ENCODE data around the gene SLMAP.

DNA sequence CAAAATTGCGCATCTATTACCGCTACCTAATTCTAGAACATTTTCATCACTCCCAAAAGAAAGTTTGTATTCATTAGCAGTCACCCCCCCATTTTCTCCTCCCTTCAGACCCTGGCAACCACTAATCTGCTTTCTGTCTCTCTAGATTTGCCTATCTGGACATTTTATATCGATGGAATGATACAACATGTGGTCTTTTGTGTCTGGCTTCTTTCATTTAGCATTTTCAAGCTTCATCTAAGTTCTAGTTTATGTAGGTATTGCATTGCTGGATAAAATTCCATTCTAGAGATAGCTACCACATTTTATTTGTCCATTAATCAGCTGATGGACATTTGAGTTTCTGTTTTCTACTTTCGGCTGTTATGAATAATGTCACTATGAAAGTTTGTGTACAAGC, 38.4 kb downstream of the SLMAP start:
- TF ChIP-seq FOXM1 (IDR thresholded peaks at IDR 0.05; ENCODE audit: borderline replicate concordance, low read depth), result no peak
- no peak for TF ChIP-seq RAD21 (IDR thresholded peaks at IDR 0.05; ENCODE audit: low read depth)
- TF ChIP-seq ZBTB7A (IDR thresholded peaks at IDR 0.05; ENCODE audit: low read depth), result no peak
- TF ChIP-seq TAF1 (IDR thresholded peaks at IDR 0.05; ENCODE audit: low read depth), result no peak
- TF ChIP-seq EGR1 (IDR thresholded peaks at IDR 0.05), result no peak
